GOT3 (cell line): ENCODE results near the gene ABL1.

ENCODE experiments used
- DNase-seq: peaks from one replicate; lab custom pipeline; 2025; ENCODE audit warnings: mixed read lengths; lab: John Stamatoyannopoulos, UW

ABL1 gene

GRCh38 chr9:130890870-130891687, 56.0 kb downstream of the ABL1 start:
- no peak for DNase-seq

GRCh38 chr9:130891688-130892476, 56.8 kb downstream of the ABL1 start:
- DNase-seq: no peak

DNA sequence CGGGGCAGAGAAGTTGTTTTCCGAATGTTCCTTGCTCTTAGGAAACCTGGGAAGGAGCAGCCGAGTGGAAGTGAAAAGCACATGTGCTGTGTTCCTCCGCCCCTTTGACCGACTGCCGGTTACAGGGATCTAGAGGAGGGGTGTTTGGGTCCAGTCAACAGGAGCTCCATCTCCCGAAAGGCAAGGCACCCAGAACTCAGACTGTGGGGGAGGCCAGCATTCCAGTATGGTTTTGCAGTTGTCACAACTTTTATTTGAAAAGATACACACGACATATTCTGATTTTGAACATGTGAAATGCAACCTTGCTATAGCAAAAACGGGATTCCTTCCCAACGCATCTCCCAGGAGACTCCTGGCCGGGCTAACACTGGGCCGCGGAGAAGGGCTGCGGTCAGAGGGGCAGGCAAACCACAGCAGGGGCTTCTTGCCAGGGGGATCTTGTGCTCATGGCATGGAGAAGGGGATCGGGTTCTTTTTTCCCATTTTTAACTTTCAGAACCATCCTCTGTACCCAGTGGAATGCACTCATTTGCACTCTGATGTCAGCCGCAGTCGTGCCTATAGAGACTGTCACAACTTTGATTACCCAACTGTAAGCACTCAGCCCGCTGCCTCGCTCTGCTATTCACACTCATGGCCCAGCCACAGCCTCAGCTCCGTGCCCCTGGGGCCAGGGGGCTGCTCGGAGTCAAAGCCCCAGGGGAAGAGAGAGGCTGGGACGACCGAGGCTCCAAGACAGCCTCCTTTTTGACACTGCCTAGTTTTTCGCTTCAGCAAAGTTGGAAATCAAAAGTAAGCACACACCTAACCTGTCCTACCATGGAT, 57.6 kb downstream of the ABL1 start:
- no peak for DNase-seq

- no peak for DNase-seq
Observed at GRCh38 chr9:130893341-130894101, 58.5 kb downstream of the ABL1 start.

GRCh38 chr9:130894546-130894945, 59.5 kb downstream of the ABL1 start:
- DNase-seq: no peak

DNA sequence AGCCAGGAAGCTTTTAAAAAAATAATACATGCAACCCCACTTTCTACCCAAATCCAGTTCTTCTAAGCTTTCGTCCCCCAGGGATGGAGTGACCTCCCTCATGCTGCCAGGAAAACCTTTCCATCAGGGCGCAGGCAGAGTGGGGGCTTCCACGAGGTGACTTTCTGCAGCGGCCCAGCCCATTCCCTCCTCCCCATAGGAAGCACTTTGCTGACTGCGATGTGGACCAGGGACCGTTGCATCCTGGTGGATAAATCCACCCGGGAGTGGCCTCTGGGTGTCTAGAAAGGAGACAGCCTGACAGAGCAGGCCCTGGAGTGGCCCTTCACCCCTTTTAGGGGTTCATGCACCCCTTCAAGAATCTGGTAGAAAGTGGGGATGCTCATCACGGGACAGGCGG, 60.0 kb downstream of the ABL1 start:
- DNase-seq: no peak

- no peak for DNase-seq
Observed at GRCh38 chr9:130895481-130896232, 60.6 kb downstream of the ABL1 start.

DNA sequence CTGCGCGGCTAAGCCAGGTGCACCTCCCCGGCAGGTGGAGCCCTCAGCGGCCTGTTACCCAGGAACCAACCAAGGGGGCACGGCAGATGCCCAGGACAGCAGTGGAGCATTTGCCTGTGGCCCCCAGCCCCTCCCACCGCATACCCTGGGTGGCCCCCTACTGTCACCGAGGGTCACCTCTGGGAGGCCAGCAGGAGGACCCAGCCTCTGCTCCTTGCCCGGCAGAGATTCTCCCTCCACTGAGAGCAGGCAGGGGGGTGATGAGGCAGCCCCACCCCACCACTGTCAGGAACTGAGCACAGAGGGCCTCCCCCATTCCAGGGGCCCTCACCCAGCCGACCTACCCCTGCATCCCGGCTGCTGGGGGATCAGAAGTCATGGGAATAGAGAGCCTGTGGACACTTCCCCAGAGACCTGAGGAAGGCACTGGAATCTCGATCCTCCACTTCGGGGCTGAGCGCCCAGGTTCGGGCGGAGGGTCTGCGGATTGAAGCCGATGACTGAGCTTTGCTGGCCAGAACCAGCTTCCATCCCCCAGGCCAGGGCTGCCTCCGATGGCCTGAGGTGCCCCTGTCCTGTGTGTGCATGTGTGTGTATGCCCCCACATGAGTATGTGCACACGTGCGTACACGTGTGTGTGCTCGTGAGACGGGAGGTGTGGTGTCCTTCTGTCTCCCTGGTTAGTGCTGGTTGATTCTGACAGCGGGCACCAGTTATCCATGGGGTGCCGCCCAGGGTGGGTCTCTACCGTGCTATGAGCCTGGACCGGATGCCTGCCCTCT, 61.4 kb downstream of the ABL1 start, which contains the start of gene QRFP:
TSS of gene QRFP (minus strand) at position 580 of the 782 bp plus-strand sequence. CDS start 2,974 bp downstream, outside the sequence.
- DNase-seq: no peak

DNA sequence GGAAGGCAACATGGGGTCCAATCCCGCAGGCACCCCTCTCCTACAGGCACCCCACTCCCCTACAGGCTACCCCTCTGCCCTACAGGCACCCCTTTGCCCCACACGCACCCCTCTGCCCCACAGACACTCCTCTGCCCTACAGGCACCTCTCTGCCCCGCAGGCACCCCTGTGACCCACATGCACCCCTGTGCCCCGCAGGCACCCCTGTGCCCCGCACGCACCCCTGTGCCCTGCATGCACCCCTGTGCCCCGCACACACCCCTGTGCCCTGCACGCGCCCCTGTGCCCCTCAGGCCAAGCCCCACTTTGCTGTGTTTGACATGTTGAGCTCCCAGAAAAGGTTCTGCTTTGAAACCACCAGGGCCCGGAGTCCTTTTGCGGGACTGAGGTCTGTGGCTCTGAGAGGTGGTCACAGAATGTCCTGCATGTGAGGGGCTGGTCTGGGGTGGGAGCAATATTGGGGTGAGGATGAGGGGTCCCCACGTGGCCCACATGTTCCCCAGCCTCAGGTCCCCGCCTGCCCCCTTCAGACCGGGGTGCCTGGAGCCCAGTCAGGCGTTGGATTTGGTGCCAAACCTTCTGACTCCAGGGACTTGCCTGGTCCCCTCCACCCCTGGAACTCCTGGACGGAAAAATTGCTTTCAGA, 62.2 kb downstream of the ABL1 start:
- no peak for DNase-seq

DNA sequence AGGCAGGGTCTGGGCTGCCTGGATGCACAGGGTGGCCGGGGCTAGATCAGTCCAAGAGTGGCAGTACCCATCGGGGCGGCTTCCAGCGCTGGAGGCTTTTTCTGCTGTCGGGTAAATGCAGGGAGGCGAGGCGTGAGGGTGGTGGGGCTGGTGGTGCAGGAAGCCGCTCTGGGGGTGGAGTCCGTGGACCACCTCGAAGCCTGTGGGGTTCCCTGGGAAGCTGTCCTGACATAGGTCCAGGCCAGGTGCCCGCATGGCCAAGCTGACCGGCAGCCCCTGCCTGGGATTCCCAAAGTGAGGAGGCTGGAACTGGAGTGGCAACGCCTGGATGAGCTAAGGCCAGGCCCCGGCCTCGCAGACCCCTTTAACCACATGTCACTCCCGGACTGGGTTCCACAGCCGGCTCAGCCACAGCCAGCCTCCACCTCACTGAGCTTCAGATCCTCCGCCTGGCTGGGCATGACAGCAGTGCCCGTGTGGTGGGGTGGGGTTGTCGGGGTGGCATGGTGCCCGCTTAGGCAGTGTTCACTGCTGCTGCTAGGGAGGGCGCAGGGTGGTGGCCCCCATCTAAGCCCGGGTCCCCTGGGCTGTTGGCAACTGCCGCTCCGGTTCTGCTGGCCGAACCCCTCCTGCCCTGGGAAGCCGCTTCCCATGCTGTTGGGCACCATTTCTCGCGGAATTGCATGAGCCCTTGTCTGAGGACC, 62.9 kb downstream of the ABL1 start:
- DNase-seq: no peak

- DNase-seq: no peak
Observed at GRCh38 chr9:130898552-130898852, 63.4 kb downstream of the ABL1 start.

- DNase-seq: no peak
Observed at GRCh38 chr9:130899051-130899748, 64.1 kb downstream of the ABL1 start.

- DNase-seq: no peak
Observed at GRCh38 chr9:130900701-130901497, 65.8 kb downstream of the ABL1 start.

GRCh38 chr9:130901498-130902203, 66.6 kb downstream of the ABL1 start:
- no peak for DNase-seq

DNA sequence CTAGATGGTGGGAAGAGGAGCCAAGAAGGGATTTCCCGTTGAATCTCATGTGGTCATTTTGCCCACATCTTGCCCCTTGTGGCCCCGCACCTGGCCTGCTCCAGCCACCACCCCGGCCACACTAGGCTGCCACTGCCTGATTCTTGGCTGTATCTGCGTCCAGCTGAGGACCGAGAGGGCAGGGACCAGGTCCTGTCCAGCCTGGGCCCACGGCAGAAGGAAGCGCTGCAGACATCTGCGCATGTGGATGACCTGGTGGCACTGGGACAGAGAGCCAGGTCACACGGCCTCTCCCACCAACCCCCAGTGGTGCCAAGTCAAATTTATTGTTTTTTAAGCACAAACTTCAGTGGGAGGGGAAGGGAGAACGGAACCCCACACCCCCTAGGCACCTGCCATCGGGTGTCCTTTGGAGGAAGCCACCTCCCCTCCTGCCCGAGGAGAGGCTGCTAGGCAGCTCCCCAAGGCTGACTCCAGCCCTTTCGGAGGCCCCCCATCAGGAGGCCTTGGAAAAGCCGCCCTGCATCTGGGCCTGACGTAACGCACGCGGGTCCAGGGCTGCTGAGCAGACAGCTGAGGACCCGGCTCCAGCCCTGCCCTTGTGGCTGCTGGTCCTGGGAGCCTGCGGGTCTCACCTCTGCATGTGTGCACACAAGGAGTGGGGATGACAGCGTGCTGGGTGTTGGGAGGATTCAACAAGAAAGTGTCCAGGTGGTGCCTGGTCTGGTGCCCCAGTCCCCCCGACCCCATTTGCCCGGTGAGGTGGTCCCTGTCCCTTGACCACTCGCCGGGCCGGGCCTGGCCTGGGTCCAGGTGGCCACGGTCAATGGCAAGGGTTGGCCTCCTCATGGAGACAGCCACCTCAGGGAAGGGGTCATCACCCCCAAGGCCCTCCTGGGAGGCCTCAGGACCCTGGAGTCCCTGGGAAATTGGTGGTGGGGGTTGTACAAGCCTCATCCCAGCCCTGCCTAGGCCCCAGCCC, 67.4 kb downstream of the ABL1 start:
- no peak for DNase-seq
